Parathyroid adenoma (tissue), 2 donors: ENCODE results near the gene GINM1.

Experiments
- H2AFZ ChIP-seq: fragments of 300-600 bp; sonication (generic); one replicate; pipeline ENCODE4 v1.7.0; 2017; ENCODE audit warnings: antibody characterized with exemption, mild to moderate bottlenecking
- H3K27ac ChIP-seq: fragments of 300-600 bp; sonication (generic); one replicate; pipeline ENCODE4 v1.7.0; 2017
- H3K27me3 ChIP-seq: fragments of 300-600 bp; sonication (generic); one replicate; pipeline ENCODE4 v1.7.0; 2017; ENCODE audit warnings: low read length; ENCODE audit not compliant: control insufficient read depth, insufficient read depth
- H3K36me3 ChIP-seq: fragments of 300-600 bp; sonication (generic); one replicate; pipeline ENCODE4 v1.7.0; 2017; ENCODE audit warnings: low read length; ENCODE audit not compliant: control insufficient read depth, insufficient read depth
- H3K4me1 ChIP-seq: fragments of 300-600 bp; sonication (generic); one replicate; pipeline ENCODE4 v1.7.0; 2017; ENCODE audit warnings: control low read depth
- H3K4me2 ChIP-seq: fragments of 300-600 bp; sonication (generic); one replicate; pipeline ENCODE4 v1.7.0; 2017; ENCODE audit warnings: low read length
- H3K4me3 ChIP-seq: fragments of 300-600 bp; sonication (generic); one replicate; pipeline ENCODE4 v1.7.0; 2017; ENCODE audit warnings: low read depth, low read length
- H3K79me2 ChIP-seq: fragments of 300-600 bp; sonication (generic); one replicate; pipeline ENCODE4 v1.7.0; 2017; ENCODE audit warnings: control low read depth
- H3K9ac ChIP-seq: fragments of 300-600 bp; sonication (generic); one replicate; pipeline ENCODE4 v1.7.0; 2017; ENCODE audit warnings: mild to moderate bottlenecking
- H3K9me3 ChIP-seq: fragments of 300-600 bp; sonication (generic); one replicate; pipeline ENCODE4 v1.7.0; 2017; ENCODE audit warnings: low read length; ENCODE audit not compliant: control insufficient read depth
- TF ChIP-seq, protein P1 (sequence below): fragments of 300-600 bp; sonication (generic); IDR thresholded peaks from one replicate; pipeline ENCODE4 v1.7.0; 2017; ENCODE audit warnings: antibody characterized with exemption, mild to moderate bottlenecking
- donor health status: primary hyperparathyroidism.

The GINM1 gene

DNA sequence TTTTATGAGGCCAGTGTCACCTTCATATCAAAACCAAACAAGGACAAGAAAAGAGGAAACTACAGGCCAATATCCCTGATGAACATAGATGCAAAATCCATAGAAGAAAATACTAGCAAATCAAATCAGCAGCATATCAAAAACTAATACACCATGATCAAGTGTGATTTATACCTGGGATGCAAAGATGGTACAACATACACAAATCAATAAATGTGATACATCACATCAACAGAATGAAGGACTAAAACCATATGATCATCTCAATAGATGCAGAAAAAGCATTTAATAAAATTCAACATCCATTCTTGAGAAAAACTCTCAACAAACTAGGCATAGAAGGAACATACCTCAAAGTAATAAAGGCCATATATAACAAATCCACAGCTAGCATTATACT, 8.1 kb upstream of the GINM1 start:
- Histone ChIP-seq H2AFZ (no peak overlapping the region), H3K9ac (no peak overlapping the region), H3K4me1 (no peaks in the 10 kb centered on the region), H3K79me2 (no peaks in the 10 kb centered on the region), H3K4me2 (no peak overlapping the region), H3K9me3 (no peaks in the 10 kb centered on the region), H3K36me3 (no peaks in the 10 kb centered on the region), H3K27me3 (no peaks in the 10 kb centered on the region), H3K27ac (no peak overlapping the region), H3K4me3 (no peak overlapping the region)
- TF ChIP-seq, protein P1, sequence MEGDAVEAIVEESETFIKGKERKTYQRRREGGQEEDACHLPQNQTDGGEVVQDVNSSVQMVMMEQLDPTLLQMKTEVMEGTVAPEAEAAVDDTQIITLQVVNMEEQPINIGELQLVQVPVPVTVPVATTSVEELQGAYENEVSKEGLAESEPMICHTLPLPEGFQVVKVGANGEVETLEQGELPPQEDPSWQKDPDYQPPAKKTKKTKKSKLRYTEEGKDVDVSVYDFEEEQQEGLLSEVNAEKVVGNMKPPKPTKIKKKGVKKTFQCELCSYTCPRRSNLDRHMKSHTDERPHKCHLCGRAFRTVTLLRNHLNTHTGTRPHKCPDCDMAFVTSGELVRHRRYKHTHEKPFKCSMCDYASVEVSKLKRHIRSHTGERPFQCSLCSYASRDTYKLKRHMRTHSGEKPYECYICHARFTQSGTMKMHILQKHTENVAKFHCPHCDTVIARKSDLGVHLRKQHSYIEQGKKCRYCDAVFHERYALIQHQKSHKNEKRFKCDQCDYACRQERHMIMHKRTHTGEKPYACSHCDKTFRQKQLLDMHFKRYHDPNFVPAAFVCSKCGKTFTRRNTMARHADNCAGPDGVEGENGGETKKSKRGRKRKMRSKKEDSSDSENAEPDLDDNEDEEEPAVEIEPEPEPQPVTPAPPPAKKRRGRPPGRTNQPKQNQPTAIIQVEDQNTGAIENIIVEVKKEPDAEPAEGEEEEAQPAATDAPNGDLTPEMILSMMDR, result no peak

DNA sequence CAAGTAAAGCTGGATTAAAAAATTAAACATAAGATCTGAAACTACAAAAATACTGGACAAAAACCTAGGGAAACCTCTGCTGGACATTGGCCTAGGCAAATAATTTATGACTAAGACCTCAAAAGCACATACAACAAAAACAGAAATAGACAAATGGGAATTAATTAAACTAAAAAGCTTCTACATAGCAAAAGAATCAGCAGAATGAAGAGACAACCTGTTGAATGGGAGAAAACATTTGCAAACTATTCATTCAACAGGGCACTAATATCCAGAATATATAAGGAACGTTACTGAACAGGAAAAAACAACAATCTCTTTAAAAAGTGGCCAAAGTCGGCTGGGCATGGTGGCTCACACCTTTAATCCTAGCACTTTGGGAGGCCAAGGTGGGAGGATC, 6.8 kb upstream of the GINM1 start:
- Histone ChIP-seq H3K27ac (no peak overlapping the region), H3K4me2 (no peak overlapping the region), H3K9me3 (no peaks in the 10 kb centered on the region), H3K27me3 (no peaks in the 10 kb centered on the region), H3K4me3 (no peak overlapping the region), H3K9ac (no peak overlapping the region), H3K4me1 (no peaks in the 10 kb centered on the region), H3K79me2 (no peaks in the 10 kb centered on the region), H2AFZ (no peak overlapping the region), H3K36me3 (no peaks in the 10 kb centered on the region)
- TF ChIP-seq, protein P1, result no peak

DNA sequence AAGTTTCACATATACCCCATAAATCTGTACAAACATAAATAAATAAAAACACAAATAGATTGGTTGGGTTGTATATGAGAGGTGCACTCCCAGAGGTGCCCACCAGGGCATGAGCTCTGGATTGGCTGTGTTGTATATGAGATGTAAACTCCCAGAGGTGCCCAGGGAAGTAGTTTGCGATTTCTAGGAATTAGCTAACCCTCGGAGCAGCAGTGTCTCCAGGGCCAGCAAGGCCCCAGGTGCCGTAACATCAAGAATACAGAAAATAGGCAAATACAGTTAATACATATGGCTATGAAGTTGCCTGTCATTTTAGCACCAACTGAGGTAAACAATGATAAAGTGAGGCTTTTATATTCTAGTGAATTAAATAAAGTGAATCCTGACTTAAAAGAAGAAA, 5.4 kb upstream of the GINM1 start:
- no peak overlapping the region for H3K4me3 ChIP-seq
- H3K36me3 ChIP-seq, result no peaks in the 10 kb centered on the region
- TF ChIP-seq, protein P1, result peak; percentile 37

DNA sequence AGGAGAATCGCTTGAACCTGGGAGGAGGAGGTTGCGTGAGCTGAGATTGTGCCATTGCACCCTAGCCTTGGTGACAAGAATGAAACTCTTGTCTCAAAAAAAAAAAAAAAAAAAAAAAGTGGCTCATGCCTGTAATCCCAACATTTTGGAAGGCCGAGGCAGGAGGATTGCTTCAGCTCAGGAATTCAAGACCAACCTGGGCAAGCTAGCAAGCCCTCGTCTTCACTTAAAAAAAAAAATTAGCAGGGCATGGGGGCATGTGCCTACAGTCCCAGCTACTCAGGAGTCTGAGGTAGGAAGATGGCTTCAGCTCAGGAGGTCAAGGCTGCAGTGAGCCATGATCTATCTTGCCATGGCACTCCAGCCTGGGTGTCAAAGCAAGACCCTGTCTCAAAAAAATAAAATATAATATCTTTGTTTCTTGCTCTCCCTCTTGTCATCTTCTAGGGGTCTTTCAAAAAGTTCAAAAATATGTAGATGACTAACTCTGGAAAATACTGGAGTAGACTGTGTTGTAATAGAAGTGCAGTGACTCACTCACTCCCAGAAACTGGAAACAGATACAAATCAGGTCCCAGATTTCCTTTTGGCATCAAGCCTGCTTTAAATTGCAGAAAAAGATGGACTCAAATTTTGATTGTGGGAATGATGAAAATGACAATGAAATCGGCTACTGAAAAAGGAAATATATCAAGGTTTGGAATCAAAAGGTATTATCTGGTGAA, 2.8 kb upstream of the GINM1 start:
- peaks cover 5% of the 10 kb centered on the region for H3K4me1 ChIP-seq
- no peak overlapping the region for H3K4me2 ChIP-seq
- H3K9me3 ChIP-seq, result no peaks in the 10 kb centered on the region
- no peak overlapping the region for H2AFZ ChIP-seq
- H3K4me3 ChIP-seq, result no peak overlapping the region
- TF ChIP-seq, protein P1, result no peak
- H3K79me2 ChIP-seq, result peaks cover 10% of the 10 kb centered on the region
- H3K27me3 ChIP-seq, result no peaks in the 10 kb centered on the region
- H3K36me3 ChIP-seq, result no peaks in the 10 kb centered on the region
- H3K9ac ChIP-seq, result no peak overlapping the region
- H3K27ac ChIP-seq, result no peak overlapping the region

More for the DNA sequence above, 5.4 kb upstream of the GINM1 start:
- Histone ChIP-seq H3K4me2 (no peak overlapping the region), H2AFZ (peak overlapping the region; percentile 17), H3K9ac (no peak overlapping the region), H3K9me3 (no peaks in the 10 kb centered on the region), H3K27me3 (no peaks in the 10 kb centered on the region), H3K27ac (no peak overlapping the region), H3K79me2 (no peaks in the 10 kb centered on the region), H3K4me1 (no peaks in the 10 kb centered on the region)

DNA sequence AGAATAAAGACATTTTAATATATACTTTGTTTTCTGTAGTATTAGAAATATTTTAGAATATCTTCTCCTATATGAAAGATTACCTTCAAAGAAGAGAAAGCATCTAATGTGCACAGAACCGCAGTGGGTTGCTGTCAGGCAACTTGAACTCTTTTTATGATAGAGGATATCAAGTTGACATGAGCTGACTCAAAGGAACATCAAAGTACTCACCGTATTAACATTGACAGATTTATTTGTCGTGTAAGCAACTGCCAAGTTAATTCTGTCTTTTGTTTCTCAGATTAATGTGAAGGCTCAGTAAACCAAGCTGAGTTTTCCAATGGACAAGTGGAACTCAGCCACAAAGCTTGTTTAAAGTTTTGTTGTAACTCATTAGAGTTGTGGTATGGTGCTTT, 2.2 kb upstream of the GINM1 start:
- Histone ChIP-seq H3K9me3 (no peaks in the 10 kb centered on the region), H3K4me2 (no peak overlapping the region), H2AFZ (no peak overlapping the region), H3K4me3 (no peak overlapping the region), H3K27me3 (no peaks in the 10 kb centered on the region), H3K9ac (no peak overlapping the region), H3K4me1 (peaks cover 5% of the 10 kb centered on the region), H3K27ac (no peak overlapping the region), H3K79me2 (peaks cover 10% of the 10 kb centered on the region), H3K36me3 (no peaks in the 10 kb centered on the region)
- TF ChIP-seq, protein P1, result no peak
